ENCODE measurements around the gene AZI2. TPM values are rescaled to one million over a fixed set of nuclear protein-coding genes. Genes with fewer than 3 reads are reported as not detected.

Gene AZI2
- total RNA-seq, 1 experiment from 2014 or later, result 31.3 TPM

DNA sequence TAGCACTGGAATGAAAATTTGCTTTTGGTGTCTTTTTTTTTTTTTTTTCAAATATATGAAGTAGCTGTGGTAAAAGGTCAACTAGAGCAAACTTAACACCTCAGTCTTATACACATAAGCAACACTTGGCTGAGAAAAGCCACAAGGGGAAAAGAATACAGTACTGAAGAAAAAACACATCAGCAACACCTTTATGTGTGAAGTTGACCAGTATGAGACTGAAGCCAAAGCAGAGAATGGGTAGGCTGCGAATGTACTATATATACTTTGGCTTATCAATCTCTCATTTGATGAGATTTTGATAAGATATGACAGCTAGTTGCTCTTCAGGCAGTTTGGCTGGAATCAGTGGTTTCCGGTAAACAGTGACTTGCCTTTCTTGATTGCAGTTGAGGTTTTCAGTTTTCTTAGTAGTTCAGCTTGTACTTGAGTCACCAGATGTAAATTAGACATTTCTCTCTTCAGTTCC is 22.1 kb downstream of the AZI2 start:
- Mint-ChIP-seq H3K27ac (no peak overlapping the region), H3K36me3 (peaks cover 8% of the 10 kb centered on the region; the same call in 1 of the 2 replicates), H3K9me3 (no peaks in the 10 kb centered on the region), H3K27me3 (ENCODE audit: low read depth) (no peaks in the 10 kb centered on the region), H3K4me3 (no peak overlapping the region), H3K4me1 (peaks cover 1% of the 10 kb centered on the region; the same call in 1 of the 2 replicates)
- CTCF ChIA-PET, result interaction anchor here (0.6 to 3.5 kb wide), 4 partner anchors 9 to 615 kb away, joined by 4 to 20 read pairs (median 8); no protein-coding TSS in a partner anchor
- TF ChIP-seq NR3C1 (CRISPR knock-in tag; conservative IDR thresholded peaks at IDR 0.05; ENCODE audit: low read depth), result no peak
- TF ChIP-seq, protein P1, sequence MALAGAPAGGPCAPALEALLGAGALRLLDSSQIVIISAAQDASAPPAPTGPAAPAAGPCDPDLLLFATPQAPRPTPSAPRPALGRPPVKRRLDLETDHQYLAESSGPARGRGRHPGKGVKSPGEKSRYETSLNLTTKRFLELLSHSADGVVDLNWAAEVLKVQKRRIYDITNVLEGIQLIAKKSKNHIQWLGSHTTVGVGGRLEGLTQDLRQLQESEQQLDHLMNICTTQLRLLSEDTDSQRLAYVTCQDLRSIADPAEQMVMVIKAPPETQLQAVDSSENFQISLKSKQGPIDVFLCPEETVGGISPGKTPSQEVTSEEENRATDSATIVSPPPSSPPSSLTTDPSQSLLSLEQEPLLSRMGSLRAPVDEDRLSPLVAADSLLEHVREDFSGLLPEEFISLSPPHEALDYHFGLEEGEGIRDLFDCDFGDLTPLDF (CRISPR knock-in tag; IDR thresholded peaks at IDR 0.05), result no peak
- TF ChIP-seq TEAD1 (CRISPR knock-in tag; IDR thresholded peaks at IDR 0.05), result no peak
- TF ChIP-seq, protein P2, sequence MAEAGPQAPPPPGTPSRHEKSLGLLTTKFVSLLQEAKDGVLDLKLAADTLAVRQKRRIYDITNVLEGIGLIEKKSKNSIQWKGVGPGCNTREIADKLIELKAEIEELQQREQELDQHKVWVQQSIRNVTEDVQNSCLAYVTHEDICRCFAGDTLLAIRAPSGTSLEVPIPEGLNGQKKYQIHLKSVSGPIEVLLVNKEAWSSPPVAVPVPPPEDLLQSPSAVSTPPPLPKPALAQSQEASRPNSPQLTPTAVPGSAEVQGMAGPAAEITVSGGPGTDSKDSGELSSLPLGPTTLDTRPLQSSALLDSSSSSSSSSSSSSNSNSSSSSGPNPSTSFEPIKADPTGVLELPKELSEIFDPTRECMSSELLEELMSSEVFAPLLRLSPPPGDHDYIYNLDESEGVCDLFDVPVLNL (CRISPR knock-in tag; IDR thresholded peaks at IDR 0.05; ENCODE audit: borderline replicate concordance, low read depth), result no peak
- no peak for TF ChIP-seq MYBL2 (CRISPR knock-in tag; IDR thresholded peaks at IDR 0.05)
- no peak for TF ChIP-seq ZNF671 (CRISPR knock-in tag; IDR thresholded peaks at IDR 0.05)
- TF ChIP-seq SOX15 (CRISPR knock-in tag; IDR thresholded peaks at IDR 0.05), result no peak
- TF ChIP-seq, protein P3, sequence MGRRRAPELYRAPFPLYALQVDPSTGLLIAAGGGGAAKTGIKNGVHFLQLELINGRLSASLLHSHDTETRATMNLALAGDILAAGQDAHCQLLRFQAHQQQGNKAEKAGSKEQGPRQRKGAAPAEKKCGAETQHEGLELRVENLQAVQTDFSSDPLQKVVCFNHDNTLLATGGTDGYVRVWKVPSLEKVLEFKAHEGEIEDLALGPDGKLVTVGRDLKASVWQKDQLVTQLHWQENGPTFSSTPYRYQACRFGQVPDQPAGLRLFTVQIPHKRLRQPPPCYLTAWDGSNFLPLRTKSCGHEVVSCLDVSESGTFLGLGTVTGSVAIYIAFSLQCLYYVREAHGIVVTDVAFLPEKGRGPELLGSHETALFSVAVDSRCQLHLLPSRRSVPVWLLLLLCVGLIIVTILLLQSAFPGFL (CRISPR knock-in tag; IDR thresholded peaks at IDR 0.05; ENCODE audit: borderline replicate concordance), result no peak
- TF ChIP-seq, protein P4, sequence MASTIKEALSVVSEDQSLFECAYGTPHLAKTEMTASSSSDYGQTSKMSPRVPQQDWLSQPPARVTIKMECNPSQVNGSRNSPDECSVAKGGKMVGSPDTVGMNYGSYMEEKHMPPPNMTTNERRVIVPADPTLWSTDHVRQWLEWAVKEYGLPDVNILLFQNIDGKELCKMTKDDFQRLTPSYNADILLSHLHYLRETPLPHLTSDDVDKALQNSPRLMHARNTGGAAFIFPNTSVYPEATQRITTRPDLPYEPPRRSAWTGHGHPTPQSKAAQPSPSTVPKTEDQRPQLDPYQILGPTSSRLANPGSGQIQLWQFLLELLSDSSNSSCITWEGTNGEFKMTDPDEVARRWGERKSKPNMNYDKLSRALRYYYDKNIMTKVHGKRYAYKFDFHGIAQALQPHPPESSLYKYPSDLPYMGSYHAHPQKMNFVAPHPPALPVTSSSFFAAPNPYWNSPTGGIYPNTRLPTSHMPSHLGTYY (CRISPR knock-in tag; IDR thresholded peaks at IDR 0.05), result no peak
- TF ChIP-seq, protein P5, sequence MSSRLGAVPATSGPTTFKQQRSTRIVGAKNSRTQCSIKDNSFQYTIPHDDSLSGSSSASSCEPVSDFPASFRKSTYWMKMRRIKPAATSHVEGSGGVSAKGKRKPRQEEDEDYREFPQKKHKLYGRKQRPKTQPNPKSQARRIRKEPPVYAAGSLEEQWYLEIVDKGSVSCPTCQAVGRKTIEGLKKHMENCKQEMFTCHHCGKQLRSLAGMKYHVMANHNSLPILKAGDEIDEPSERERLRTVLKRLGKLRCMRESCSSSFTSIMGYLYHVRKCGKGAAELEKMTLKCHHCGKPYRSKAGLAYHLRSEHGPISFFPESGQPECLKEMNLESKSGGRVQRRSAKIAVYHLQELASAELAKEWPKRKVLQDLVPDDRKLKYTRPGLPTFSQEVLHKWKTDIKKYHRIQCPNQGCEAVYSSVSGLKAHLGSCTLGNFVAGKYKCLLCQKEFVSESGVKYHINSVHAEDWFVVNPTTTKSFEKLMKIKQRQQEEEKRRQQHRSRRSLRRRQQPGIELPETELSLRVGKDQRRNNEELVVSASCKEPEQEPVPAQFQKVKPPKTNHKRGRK (CRISPR knock-in tag; IDR thresholded peaks at IDR 0.05; ENCODE audit: borderline replicate concordance), result no peak
- TF ChIP-seq TCF7 (CRISPR knock-in tag; IDR thresholded peaks at IDR 0.05; ENCODE audit: low read depth), result no peak
- TF ChIP-seq, protein P6, sequence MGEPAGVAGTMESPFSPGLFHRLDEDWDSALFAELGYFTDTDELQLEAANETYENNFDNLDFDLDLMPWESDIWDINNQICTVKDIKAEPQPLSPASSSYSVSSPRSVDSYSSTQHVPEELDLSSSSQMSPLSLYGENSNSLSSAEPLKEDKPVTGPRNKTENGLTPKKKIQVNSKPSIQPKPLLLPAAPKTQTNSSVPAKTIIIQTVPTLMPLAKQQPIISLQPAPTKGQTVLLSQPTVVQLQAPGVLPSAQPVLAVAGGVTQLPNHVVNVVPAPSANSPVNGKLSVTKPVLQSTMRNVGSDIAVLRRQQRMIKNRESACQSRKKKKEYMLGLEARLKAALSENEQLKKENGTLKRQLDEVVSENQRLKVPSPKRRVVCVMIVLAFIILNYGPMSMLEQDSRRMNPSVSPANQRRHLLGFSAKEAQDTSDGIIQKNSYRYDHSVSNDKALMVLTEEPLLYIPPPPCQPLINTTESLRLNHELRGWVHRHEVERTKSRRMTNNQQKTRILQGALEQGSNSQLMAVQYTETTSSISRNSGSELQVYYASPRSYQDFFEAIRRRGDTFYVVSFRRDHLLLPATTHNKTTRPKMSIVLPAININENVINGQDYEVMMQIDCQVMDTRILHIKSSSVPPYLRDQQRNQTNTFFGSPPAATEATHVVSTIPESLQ (CRISPR knock-in tag; IDR thresholded peaks at IDR 0.05), result no peak
- no peak for TF ChIP-seq NR1H2 (CRISPR knock-in tag; IDR thresholded peaks at IDR 0.05)
- TF ChIP-seq ZNF396 (CRISPR knock-in tag; IDR thresholded peaks at IDR 0.05; ENCODE audit: borderline replicate concordance), result no peak
- TF ChIP-seq ZNF423 (CRISPR knock-in tag; IDR thresholded peaks at IDR 0.05), result no peak
- TF ChIP-seq, protein P7, sequence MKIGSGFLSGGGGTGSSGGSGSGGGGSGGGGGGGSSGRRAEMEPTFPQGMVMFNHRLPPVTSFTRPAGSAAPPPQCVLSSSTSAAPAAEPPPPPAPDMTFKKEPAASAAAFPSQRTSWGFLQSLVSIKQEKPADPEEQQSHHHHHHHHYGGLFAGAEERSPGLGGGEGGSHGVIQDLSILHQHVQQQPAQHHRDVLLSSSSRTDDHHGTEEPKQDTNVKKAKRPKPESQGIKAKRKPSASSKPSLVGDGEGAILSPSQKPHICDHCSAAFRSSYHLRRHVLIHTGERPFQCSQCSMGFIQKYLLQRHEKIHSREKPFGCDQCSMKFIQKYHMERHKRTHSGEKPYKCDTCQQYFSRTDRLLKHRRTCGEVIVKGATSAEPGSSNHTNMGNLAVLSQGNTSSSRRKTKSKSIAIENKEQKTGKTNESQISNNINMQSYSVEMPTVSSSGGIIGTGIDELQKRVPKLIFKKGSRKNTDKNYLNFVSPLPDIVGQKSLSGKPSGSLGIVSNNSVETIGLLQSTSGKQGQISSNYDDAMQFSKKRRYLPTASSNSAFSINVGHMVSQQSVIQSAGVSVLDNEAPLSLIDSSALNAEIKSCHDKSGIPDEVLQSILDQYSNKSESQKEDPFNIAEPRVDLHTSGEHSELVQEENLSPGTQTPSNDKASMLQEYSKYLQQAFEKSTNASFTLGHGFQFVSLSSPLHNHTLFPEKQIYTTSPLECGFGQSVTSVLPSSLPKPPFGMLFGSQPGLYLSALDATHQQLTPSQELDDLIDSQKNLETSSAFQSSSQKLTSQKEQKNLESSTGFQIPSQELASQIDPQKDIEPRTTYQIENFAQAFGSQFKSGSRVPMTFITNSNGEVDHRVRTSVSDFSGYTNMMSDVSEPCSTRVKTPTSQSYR (CRISPR knock-in tag; IDR thresholded peaks at IDR 0.05), result no peak
- no peak for TF ChIP-seq FOXP1 (CRISPR knock-in tag; IDR thresholded peaks at IDR 0.05; ENCODE audit: borderline replicate concordance)
- POLR2A ChIA-PET, result interaction anchor here (0.7 kb wide), 1 partner anchor 317 kb away, joined by 3 read pairs; no protein-coding TSS in a partner anchor
- DNase-seq (ENCODE audit: low spot score), result no peak
- no peak for ATAC-seq
